HuH-7 (cell line): ENCODE data around the gene ADGRB3.
"Not testable (repeated sequence)": the region's sequence is repeated elsewhere in the genome, so short reads cannot be mapped to it uniquely, and the experiment has no call there.

Source experiments
- DNase-seq: peaks from one replicate; pipeline ENCODE4 v3.0.0; 2011; ENCODE audit warnings: low spot score

The ADGRB3 gene

DNA sequence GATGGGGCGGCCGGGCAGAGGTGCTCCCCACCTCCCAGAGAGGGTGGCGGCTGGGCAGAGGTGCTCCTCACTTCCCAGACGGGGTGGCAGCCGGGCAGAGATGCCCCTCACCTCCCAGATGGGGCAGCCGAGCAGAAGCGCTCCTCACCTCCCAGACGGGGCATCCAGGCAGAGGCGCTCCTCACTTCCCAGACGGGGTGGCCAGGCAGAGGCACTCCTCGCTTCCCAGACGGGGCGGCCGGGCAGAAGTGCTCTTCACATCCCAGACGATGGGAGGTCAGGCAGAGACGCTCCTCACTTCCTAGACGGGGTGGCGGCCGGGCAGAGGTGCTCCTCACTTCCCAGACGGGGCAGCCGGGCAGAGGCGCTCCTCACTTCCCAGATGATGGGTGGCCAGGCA, 798.0 kb downstream of the ADGRB3 start:
- not testable (repeated sequence) for DNase-seq

DNA sequence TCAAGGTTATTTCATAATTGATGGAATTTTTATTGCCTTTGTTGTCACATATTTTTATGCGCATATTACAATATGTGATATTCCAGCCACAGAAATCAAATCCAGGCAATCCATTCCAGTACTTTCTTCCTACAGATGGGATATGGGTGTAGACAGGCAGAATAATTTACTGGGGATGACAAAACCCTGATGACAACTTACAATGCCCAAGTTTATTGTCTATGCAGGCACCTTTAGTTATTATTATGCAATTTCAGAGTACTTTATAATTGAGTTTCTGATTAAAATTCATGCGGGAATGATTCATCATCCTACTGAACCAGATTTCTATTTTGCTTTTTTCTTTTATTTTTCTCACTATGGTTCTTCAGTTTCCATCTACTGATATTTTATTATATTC, 803.0 kb downstream of the ADGRB3 start:
- DNase-seq, result no peak
